ENCODE data around the gene GPR12. TPM values are rescaled to one million over a fixed set of nuclear protein-coding genes. Genes with fewer than 3 reads are reported as not detected.
A peak's percentile ranks its signal among the peaks of the same experiment; 100 is the strongest.

The GPR12 gene, protein sequence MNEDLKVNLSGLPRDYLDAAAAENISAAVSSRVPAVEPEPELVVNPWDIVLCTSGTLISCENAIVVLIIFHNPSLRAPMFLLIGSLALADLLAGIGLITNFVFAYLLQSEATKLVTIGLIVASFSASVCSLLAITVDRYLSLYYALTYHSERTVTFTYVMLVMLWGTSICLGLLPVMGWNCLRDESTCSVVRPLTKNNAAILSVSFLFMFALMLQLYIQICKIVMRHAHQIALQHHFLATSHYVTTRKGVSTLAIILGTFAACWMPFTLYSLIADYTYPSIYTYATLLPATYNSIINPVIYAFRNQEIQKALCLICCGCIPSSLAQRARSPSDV
- total RNA-seq (2014; rRNA removed; shearing (Covaris generic)) (not detected in 2 replicates), polyA plus RNA-seq (2016; fragmentation: Nextera tagmentation; extraction: Ambion mirVana) (0.12 and 0.13 TPM in 2 replicates)
- long read RNA-seq, result 0 reads

- H3K36me3 Mint-ChIP-seq (ENCODE audit: low read depth), result no peaks in the 10 kb centered on the region
- H3F3A ChIP-seq (replicated peaks; ENCODE audit: low read depth), result no peaks in the 10 kb centered on the region
- DNase-seq (ENCODE audit: low spot score), result peak; percentile 33
- TF ChIP-seq REST (IDR thresholded peaks at IDR 0.05; ENCODE audit: unreplicated experiment) (no peak), ZNF114 (CRISPR knock-in tag; IDR thresholded peaks at IDR 0.05) (no peak), EZH2 (IDR thresholded peaks at IDR 0.05; ENCODE audit: low read depth, unreplicated experiment) (peak; percentile 66)
- no peaks in the 10 kb centered on the region for H3K9me3 Mint-ChIP-seq
- ATAC-seq, result peak; percentile 64
- H3K27me3 Mint-ChIP-seq (ENCODE audit: insufficient read depth, low read depth, poor library complexity), result peaks cover 51% of the 10 kb centered on the region
- no peaks in the 10 kb centered on the region for H3K79me2 ChIP-seq (replicated peaks; ENCODE audit: insufficient read depth)
- 0 out of 2 replicates have a peak, but pooled peaks cover 3% of the 10 kb centered on the region for H3K4me1 ChIP-seq (ENCODE audit: insufficient read depth)
- H3K9me2 ChIP-seq (ENCODE audit: insufficient read depth), result no peaks in the 10 kb centered on the region
- peak within 1 kb of the TSS; percentile 82 for H3K4me3 Mint-ChIP-seq
- H3K27ac ChIP-seq (ENCODE audit: low read depth), result no peak within 1 kb of the TSS
- peak within 1 kb of the TSS; percentile 97 for H2AFZ ChIP-seq
- H3K27me3 ChIP-seq (ENCODE audit: insufficient read depth), result peaks cover 48% of the 10 kb centered on the region
- no peak within 1 kb of the TSS for H3K27ac Mint-ChIP-seq
- no peaks in the 10 kb centered on the region for H4K20me1 ChIP-seq (replicated peaks; ENCODE audit: insufficient read depth)
- peak within 1 kb of the TSS; percentile 75 for H3K4me3 ChIP-seq
- H3K4me2 ChIP-seq, result peak within 1 kb of the TSS; percentile 93
- peaks cover 10% of the 10 kb centered on the region; the same call in 2 of the 3 replicates for H3K4me1 Mint-ChIP-seq
- no peaks in the 10 kb centered on the region for H3K36me3 ChIP-seq (ENCODE audit: insufficient read depth)
Observed at GRCh38 chr13:26759907-26760831, at the start of gene GPR12. GPR12 (minus strand) TSS chr13:26760786; CDS start chr13:26759827, 959 bp downstream.

- no peak overlapping the region for H3K27ac Mint-ChIP-seq
- H3K9me3 Mint-ChIP-seq, result peaks cover 12% of the 10 kb centered on the region
- no peaks in the 10 kb centered on the region for H3K36me3 ChIP-seq (ENCODE audit: insufficient read depth)
- peaks cover 14% of the 10 kb centered on the region; the same call in 2 of the 3 replicates for H3K4me1 Mint-ChIP-seq
- no peaks in the 10 kb centered on the region for H3F3A ChIP-seq (replicated peaks; ENCODE audit: low read depth)
- H3K36me3 Mint-ChIP-seq (ENCODE audit: low read depth), result peaks cover 15% of the 10 kb centered on the region; the same call in 2 of the 3 replicates
- no peak overlapping the region for H3K27ac ChIP-seq (ENCODE audit: low read depth)
- H3K27me3 ChIP-seq (ENCODE audit: insufficient read depth), result no peaks in the 10 kb centered on the region
- H3K4me2 ChIP-seq, result no peak overlapping the region
- ATAC-seq (no peak; the same call in 2 of the 3 replicates), DNase-seq (ENCODE audit: low spot score) (no peak)
- peak overlapping the region; percentile 83 for H2AFZ ChIP-seq
- H3K4me3 Mint-ChIP-seq, result no peak overlapping the region
- H3K4me1 ChIP-seq (ENCODE audit: insufficient read depth), result peaks cover 14% of the 10 kb centered on the region
- H4K20me1 ChIP-seq (replicated peaks; ENCODE audit: insufficient read depth), result no peaks in the 10 kb centered on the region
- H3K27me3 Mint-ChIP-seq (ENCODE audit: insufficient read depth, low read depth, poor library complexity), result peaks cover 2% of the 10 kb centered on the region
- H3K4me3 ChIP-seq, result no peak overlapping the region
- no peaks in the 10 kb centered on the region for H3K79me2 ChIP-seq (replicated peaks; ENCODE audit: insufficient read depth)
- peaks cover 6% of the 10 kb centered on the region; the same call in 1 of the 2 replicates for H3K9me2 ChIP-seq (ENCODE audit: insufficient read depth)
- no peak for TF ChIP-seq EZH2 (IDR thresholded peaks at IDR 0.05; ENCODE audit: low read depth, unreplicated experiment)
- TF ChIP-seq POLR2AphosphoS5 (IDR thresholded peaks at IDR 0.05; ENCODE audit: low read depth), result no peak
- TF ChIP-seq STAT1 (IDR thresholded peaks at IDR 0.05; ENCODE audit: unreplicated experiment), result no peak
- no peak for TF ChIP-seq EZH2phosphoT487 (IDR thresholded peaks at IDR 0.05; ENCODE audit: unreplicated experiment)
- TF ChIP-seq CREB1 (CRISPR knock-in tag; IDR thresholded peaks at IDR 0.05; ENCODE audit: low read depth), result no peak
- TF ChIP-seq CTCF (conservative IDR thresholded peaks at IDR 0.05; ENCODE audit: low read depth in 2 of 2), result no peak
Observed at GRCh38 chr13:26810095-26810494, 49.5 kb upstream of the GPR12 start.

All from GM23338 (cell line).